GM04503 (cell line): ENCODE measurements around the gene XG.

Source experiments
- DNase-seq: peaks from one replicate; pipeline ENCODE4 v3.0.0-alpha.2; 2012; ENCODE audit warnings: low read depth

The XG gene

DNA sequence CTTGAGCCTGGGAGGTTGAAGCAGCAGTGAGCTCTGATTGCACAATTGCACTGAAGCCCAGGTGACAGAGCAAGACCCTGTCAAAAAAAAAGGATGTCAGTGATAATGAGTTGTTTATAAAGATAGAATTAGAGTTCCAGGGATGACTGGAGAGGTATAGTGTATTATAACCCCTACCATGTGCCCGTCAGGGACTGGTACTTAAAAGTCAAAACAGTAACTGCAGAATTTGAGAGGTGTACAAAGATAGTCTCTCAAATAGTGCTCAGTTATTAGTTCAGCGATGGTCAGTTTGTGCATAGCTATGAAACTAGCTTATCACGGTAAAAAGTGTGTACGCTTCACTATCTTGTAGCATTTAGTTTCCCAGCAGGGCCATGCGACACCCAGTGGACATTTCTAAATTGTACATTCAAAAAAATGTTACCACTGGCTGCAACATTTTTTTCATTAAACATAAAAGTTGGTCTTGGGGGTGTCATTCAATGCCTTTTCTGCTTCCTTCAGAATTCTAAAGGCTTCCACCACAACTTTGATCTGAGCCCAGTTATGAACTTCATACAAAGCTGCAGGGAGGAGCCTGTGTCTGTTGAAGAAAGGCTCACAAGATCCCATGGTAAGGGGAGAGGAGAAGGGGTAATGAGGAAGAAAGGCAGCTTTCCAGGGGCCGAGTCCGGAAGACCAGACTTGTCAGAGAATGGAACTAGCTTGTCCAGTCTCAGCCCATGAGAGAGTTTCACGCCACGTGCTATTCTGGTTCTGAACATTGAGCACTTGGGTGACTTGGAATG lies 67.7 kb downstream of the XG start:
- no peak for DNase-seq

DNA sequence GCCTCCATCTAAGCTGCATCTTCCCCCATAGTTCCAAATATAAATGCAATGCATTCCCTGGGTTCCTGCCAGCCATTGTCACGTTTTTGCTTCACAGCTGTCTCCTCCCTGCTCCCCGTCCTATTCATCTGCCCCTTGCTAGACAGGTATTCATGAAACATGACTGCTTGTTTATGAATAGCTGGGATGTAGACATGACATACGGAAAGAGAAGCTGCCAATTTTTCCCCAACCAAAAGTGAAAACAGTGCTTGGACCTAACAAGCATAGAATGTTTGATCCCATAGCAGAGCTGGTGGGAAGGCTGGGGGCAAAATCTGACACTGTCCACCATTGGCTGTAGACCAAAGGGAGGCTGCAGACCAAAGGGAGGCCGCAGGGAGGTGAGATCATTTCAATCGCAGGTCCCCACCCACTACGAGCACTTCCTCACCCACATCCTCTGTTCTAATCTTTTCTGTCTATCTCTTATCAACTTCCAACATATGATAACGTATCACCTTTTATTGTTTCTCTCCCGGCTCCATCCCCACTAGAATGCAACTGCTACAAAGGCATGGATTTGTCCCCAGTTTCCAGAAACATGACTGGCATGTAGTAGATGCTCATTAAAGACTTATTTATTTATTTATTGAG lies 68.4 kb downstream of the XG start:
- no peak for DNase-seq

DNA sequence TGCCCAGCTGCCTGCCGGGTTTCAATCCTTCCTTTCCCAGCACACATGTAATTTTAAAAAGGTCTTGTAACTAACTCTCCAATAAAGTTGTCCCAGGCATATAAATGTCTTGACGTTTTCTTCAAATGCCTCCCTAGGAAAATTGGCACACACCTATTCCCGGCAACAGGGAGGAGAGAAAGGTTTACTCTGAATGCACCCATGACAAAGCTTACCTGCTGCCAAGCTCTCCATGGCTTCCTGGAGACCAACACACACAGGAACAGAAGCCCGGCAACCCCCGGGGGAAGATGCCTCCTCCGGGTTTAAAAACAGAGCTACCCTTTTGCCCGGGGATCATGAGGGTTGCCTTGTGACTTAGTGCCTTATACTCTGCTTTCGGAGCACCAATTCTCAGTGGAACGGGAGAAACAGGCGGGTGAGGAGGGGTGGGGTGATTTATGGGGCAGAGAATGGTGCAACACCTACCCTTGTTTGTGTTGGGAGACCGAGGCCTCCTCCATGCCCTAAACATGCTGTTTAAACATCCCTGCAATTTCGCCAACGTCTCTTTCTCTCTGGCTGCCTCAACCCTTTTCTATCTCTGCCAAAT lies 72.1 kb downstream of the XG start:
- DNase-seq: no peak

DNA sequence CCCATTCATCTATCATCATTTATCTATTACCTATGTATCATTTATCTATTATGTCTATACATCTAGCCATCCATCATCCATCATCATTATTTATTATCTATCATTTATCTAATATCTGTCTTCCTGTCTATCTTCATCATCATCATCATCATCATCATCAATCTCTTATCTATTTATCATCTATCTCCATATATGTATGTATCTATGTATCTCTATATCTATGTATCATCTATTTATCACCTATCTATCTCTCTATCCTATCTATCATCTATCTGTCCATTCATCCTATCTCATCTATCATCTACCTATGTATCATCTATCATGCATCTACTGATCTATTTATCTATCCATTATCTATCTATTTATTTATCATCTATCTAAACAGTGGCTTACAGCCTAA lies 73.0 kb downstream of the XG start:
- no peak for DNase-seq

DNA sequence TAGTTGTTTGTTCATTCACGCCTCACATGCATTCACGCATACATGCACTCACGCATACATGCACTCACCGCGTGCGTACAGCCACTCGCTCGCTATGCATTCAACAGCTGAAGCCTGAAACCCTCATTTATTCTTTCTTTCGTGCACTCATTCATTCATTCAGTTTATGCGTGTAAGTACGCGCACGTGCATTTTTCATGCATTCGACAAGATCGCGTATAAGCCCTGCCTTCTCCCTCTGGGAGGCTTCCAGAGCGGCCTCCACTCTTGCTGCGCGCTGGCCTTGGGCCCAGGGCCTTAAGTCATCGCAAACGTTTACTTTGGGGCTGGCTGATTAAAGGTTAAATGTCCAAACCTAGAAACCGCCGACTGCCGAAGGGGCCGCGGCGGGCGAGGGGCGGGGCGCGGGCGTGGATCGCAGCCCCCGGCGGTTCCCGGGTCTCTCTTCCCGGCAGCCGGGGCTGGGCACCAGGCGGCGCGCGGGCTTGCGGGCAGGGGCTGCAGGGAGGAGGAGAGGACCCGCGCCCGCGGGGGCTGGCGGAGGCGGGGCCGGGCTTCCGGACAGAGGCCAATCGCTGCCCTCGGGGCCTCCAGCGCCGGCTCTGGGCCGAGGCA lies 76.6 kb downstream of the XG start, which contains the start of gene GYG2:
Gene GYG2 (plus strand): TSS at position 587 of the 615 bp plus-strand sequence. CDS start 1,259 bp downstream, outside the sequence.
- DNase-seq: no peak

DNA sequence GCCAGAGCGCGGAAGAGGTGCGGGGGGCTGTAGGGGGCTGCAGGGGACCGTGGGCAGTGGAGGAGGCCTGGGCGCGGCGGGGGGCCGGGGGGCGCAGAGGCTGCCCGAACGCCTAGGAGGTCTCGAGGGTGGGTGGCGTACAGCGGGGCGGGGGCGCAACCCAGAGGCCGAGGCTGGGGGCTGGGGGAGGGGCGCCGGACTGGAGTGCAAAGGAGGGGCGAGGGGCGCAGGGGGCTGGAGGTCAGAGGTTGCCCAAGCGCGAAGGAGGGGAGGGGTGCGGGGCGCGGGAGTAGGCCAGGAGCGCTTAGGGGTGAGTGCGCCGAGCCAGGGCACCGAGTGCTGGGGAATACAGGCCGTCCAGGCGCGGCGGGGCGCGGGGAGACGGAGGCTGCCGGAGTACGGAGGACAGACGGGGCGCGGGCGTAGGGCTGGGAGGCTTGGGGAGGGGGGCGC lies 77.1 kb downstream of the XG start:
- no peak for DNase-seq

DNA sequence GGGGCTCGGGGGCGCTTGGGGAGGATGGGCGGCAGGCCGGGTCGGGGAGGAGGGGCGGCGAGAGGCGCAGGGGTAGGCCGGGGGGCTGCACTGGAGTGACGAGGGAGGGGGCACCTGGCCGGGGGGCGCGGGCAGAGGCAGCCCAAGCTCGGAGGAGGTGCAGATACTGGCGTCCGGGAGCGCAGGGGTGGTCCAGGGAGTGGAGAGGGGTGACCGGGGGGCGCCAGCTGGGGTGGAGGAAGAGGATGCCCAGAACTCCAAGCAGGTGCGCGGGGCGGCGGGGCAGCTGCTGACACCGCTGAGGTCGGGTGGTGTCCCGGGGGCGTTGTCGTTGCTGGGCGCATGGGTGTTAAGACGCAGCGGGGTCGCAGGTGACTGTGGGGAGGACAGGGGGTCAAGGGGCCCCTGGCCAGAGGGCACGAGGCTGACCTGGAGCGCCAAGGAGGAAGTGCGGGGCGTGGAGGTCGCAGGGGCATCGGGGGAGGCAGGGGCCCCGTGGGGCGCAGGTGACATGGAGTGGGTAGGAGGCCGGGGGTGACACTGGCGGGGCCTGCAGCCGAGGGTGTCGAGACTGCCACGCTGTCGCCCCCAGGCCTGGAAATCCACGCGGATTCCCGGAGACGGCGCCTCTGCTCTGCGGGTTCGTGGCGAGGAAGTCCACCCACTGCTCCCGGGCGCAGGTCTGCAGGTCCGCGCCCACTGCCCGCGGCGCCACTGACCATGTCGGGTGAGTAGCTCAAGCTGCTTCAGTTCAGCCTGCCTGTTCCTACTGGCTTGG lies 77.8 kb downstream of the XG start:
- no peak for DNase-seq

DNA sequence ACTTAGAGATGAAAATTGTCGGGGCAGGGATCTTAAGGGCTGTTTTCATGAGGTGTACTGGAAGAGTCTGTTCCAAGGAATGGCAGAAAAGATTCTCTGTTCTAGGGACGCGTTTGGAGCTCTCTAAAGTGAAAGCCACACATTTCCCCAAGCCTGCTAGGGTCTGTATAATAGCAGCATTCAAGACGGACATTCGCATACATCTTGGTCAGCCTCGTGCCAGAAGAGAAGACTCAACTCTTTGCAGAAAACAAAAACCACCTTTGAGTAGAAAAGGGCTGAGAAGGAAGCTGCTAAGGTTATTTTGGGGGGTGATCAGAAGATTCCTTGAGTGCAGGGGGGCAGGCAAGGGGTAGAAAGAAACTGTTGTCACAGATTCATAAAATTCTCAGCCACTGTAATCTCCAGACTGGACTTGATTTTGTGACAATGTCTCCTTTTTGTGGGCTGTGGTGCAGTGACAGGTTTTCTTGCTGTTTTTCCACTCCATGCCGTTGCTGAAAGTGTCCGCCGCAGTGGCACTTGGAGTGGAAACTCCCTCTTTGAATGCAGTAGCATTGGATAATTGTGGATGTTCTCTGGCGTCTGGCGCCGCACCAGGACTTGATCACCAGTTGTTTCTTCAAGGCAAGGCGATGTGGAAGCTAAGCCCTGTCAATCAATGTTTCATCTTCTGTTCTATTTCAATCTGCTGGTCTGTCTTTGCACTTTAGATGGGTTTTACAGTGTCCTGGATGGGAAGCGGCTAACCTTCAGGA lies 79.8 kb downstream of the XG start:
- DNase-seq: no peak

DNA sequence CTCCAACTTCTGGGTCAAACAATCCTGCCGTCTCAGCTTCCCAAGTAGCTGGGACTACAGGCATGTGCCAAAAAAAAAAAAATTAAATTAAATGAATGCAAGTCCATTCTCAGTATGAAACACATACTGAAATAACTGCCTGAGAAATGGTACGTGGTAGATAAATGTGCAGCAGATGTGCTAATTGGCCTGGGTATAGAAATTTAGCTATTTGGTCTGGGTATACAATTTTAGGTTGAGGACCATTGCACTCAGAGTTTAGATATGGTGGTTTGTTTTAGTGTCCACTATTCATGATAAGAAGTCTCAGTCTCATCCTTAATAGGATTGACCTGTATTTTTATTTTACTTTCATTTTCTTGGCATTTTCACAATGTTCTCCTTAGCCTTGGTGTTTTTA lies 86.1 kb downstream of the XG start:
- no peak for DNase-seq

DNA sequence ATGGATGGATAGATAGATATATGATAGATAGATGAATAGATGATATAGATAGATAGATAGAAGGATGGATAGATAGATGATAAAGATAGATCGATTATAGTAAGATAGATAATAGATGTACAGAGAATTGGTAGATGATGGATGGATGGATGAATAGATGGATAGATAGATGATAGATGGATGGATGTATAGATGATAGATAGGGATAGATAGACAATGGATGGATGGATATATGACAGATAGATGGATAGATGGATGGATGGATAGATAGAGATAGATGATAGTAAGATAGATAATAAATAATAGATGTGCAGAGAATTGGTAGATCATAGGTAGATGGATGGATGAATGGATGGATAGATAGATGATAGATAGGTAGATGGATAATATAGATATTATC lies 89.1 kb downstream of the XG start:
- no peak for DNase-seq

DNA sequence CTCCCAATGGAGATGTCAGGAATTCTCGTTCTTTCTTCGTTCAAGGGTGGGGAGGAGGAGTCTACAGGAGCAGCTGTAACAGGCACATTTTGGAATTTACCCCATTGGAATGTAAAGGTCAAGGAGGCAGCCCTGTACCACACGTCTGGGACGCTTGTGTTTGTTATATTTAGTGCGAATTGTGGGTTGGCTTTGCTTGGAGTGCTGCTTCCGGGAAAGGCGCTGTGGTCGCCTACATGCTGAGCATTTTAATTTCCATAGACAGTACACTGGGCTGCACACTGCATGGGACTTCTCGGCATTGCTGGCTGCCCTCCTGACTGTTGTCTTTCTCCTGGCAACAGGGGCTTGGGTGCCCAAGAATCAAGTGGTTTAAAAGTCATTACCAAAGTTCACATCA lies 89.7 kb downstream of the XG start:
- no peak for DNase-seq

DNA sequence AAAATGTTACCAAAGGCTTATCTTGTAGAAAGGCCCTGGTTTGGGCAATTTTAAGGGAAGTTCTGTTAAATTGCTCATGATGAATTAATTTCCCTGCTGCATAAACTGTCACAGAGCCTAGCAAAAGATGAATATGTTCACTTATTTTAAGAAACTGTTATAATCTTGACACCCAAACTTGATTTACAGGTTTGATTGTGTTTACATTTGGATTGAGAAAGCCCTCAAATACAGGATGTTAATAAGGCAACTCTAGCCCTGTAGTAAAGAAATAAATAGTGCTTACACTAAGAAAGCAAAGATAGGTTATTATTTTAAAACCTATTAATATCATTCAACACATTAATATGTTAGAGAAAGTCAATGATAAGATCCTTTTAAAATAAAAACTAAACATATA lies 95.2 kb downstream of the XG start:
- no peak for DNase-seq

DNA sequence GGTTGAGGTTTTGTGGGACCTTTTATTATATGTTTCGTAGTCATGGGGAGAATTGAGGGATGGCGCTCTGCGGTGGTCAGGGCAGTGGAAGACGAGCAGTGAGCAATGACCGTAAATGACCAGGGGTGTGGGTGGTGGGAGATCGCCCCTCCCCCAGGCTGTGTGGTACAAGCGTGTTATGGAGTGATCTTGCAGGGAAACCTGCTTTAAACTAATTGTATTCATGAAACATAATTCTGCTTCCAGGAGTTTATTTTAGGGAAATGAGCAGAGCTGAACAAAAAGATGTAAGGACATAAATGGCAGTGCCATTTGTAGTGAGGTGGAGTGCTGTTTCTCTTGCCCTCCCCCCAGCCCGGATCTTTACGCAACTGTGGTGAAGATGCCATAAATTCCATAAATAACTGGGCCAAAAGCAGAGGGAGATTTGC lies 97.0 kb downstream of the XG start:
- peak; percentile 13 for DNase-seq

DNA sequence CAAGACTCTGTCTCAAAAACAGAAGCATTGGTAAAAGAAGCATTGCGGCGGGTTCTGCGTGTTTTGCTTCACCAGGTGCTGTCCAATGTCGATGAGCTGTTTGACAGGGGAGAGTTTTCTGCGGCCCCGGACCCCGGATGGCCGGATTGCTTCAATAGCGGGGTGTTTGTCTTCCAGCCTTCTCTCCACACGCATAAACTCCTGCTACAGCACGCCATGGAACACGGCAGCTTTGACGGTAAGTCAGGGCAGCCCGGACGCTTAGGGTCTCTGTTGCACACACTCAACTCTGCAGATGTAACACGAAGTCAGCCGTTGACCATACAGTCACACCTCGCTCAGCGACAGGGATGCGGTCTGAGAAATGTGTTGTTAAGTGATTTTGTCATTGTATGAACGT lies 103.1 kb downstream of the XG start:
- no peak for DNase-seq

DNA sequence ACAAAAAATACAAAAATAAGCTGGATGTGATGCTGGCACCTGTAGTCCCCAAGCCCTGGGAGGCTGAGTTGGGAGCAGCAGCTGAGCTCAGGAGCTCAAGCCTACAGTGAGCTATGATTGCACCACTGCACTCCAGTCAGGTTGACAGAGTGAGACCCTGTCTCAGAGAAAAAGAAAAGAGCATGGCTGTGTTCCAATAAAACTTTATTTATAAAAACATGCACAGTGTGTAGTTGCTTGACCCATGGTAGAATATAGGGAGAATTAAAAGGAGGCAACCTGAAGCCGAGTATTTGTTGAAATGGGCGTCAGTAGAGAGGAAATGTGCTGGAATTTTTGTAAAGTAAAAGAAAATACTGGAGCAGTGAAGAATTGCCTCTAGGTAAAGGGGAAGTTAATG lies 103.9 kb downstream of the XG start:
- no peak for DNase-seq

DNA sequence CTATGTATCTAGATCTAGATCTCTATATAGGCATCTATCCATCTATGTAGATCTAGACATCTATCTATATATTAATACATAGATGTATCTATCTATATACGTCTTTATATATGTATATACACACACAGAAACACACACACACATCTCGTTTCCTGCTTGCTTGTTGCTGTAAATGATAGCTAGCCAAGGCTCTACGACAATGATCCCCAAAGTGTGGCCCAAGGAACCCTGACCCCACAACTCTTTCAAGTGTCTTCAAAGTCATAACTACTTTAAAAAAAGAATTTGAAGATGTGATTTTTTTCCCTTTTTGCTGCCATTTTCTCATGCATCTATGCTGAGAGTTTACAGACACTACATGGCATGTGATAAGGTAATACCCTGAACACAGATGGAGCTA lies 105.7 kb downstream of the XG start:
- DNase-seq: no peak

DNA sequence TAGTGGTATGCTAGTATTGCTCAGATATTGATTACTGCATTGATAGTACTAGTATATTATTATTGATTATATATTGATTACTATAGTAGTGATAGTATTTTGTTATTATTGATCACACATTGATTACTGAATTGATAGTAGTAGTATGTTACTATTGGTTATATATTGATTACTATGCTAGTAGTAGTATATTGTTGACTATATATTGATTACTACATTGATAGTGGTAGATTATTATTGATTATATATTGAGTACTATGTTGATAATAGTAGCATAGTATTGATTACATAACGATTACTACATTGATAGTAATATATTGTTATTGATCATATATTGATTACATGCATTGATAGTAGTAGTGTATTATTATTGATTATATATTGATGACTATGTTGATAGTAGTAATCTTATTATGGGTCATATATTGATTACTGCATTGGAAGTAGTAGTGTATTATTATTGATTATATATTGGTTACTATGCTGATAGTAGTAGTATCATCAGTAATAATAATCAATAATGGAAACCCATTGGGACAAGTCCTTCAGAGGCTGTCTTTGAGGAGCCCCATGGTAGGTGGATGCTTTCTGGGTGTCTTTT lies 107.5 kb downstream of the XG start:
- DNase-seq: no peak

DNA sequence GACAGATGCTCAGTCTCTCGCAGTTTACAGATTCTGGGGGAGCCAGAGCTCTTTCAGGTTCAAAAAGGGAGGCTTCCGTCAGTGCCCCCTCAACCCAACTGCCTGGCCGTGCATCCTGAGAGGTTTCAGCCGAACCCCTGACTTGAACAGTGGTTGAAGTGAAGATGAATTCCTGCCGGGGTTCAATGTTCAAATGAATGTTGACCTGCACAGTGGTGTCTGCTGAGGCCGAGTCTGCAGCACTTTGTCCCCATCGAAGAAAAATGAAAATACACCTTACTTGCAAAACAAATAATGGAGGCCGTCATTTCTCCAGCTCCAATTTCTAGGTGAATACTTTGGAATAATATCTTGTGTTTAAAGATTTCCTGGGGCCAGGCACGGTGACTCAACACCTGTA lies 110.6 kb downstream of the XG start:
- DNase-seq: no peak

DNA sequence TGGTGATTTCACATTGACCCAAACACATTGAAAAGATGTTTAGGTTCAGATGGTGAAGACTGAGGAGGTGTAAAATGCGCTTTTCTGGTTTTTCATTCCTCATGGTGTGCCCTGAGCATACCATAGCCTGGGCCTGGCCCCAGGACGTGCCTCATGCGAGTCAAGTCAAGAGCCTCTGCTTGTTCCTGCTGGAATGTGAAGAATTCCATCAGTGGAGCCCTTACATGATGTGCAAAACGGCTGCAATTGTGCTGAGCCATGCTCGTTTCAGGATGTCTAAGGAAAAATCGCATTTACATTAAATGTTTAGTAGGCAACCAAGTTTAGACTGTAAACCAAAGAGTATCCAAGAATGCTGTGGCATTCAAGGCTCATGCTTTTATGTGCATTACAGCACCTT lies 111.8 kb downstream of the XG start:
- DNase-seq: no peak
